Epidermal melanocyte (primary cell): ENCODE data around the gene FOXO3.
"Not testable (repeated sequence)": the region's sequence is repeated elsewhere in the genome, so short reads cannot be mapped to it uniquely, and the experiment has no call there.

ENCODE experiments used
- DNase-seq: peaks from one replicate; pipeline ENCODE4 v3.0.0; 2011; ENCODE audit warnings: low spot score; ENCODE audit not compliant: insufficient read length

The FOXO3 gene

GRCh38 chr6:108560463-108561308, at the start of gene FOXO3:
FOXO3 (plus strand) TSS chr6:108560917; CDS start chr6:108561209, 292 bp downstream.
- peak; percentile 76 for DNase-seq

- DNase-seq, result no peak
Measured at GRCh38 chr6:108518714-108519576, 41.8 kb upstream of the FOXO3 start.

- no peak for DNase-seq
Measured at GRCh38 chr6:108521616-108522107, 39.1 kb upstream of the FOXO3 start.

GRCh38 chr6:108523697-108524096, 37.0 kb upstream of the FOXO3 start:
- no peak for DNase-seq

- no peak for DNase-seq
Measured at GRCh38 chr6:108524528-108525248, 36.0 kb upstream of the FOXO3 start.

GRCh38 chr6:108526739-108527174, 34.0 kb upstream of the FOXO3 start:
- DNase-seq, result peak; percentile 67

GRCh38 chr6:108528878-108529277, 31.8 kb upstream of the FOXO3 start:
- no peak for DNase-seq

- DNase-seq, result no peak
Measured at GRCh38 chr6:108531332-108531731, 29.4 kb upstream of the FOXO3 start.

GRCh38 chr6:108535114-108535742, 25.5 kb upstream of the FOXO3 start:
- DNase-seq, result no peak

GRCh38 chr6:108535920-108536535, 24.7 kb upstream of the FOXO3 start:
- DNase-seq, result not testable (repeated sequence)

GRCh38 chr6:108541843-108542759, 18.6 kb upstream of the FOXO3 start:
- peak; percentile 58 for DNase-seq

GRCh38 chr6:108543175-108543940, 17.4 kb upstream of the FOXO3 start:
- no peak for DNase-seq

- peak; percentile 58 for DNase-seq
Measured at GRCh38 chr6:108544606-108545005, 16.1 kb upstream of the FOXO3 start.

GRCh38 chr6:108546079-108547049, 14.4 kb upstream of the FOXO3 start:
- DNase-seq, result no peak

GRCh38 chr6:108549241-108549640, 11.5 kb upstream of the FOXO3 start:
- DNase-seq, result no peak

GRCh38 chr6:108549741-108550140, 11.0 kb upstream of the FOXO3 start:
- DNase-seq, result no peak

- DNase-seq, result no peak
Measured at GRCh38 chr6:108550256-108550655, 10.5 kb upstream of the FOXO3 start.
